Neural progenitor cell (in vitro differentiated cells): ENCODE results near the gene CACUL1.

Experiments used
- CTCF ChIP-seq: fragments of 200-600 bp; sonication (generic); IDR thresholded peaks from 2 replicates; pipeline ENCODE4 v1.5.1; 2017; ENCODE audit warnings: antibody characterized with exemption, mild to moderate bottlenecking
- EZH2 ChIP-seq: fragments of 200-600 bp; sonication (generic); IDR thresholded peaks from 2 replicates; pipeline ENCODE4 v1.6.1; 2017; ENCODE audit warnings: antibody characterized with exemption, mild to moderate bottlenecking, moderate library complexity
- EZH2phosphoT487 ChIP-seq: fragments of 200-600 bp; sonication (generic); IDR thresholded peaks from 2 replicates; pipeline ENCODE4 v1.6.1; 2017; ENCODE audit warnings: antibody characterized with exemption

DNA sequence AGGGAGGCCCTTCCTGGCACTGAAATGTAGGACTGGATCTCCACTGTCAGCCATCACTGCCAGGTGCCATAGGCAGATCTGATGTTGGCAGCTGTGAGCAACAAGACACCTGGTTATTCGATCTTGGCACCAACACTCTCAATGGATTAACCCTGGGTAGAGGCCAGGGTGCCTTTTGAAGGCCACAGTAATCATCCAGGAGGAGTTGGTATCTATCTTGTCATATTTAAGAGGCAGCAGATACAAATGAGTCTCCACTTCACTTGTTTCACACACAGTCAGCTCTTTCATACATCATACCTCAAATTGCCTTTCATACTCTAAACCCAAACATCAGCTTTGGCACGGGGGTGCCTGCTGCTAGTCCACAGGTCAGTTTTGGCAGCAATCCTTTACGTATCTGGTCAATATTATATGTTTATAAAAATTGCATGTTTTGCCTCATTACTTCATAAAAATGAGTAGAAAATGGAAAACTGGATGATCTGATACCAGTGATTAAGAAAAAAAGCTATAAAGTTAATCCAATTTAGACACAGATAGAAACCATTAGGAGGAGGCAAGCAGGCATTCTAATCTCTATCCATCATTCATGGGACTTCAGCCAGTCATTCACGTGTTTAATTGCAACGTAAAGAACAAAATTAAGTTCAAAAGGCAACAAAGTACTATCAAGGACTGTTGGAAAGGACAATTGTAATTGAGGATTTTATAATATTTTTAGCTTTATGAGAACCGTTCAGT lies 12.7 kb upstream of the CACUL1 start:
- TF ChIP-seq CTCF: no peak
- TF ChIP-seq EZH2: no peak
- no peak for TF ChIP-seq EZH2phosphoT487
